Measurements from ENCODE around the gene ZC3H13.
"Not testable (repeated sequence)": the region's sequence is repeated elsewhere in the genome, so short reads cannot be mapped to it uniquely, and the experiment has no call there.

ZC3H13 gene

GRCh38 chr13:46004491-46004890, 48.1 kb downstream of the ZC3H13 start:
- FAIRE-seq (no peak), DNase-seq (ENCODE audit: insufficient read length) (no peak)
- TF ChIP-seq POLR2A (IDR thresholded peaks at IDR 0.05; ENCODE audit: low read depth, low read length): no peak
- TF ChIP-seq POLR2AphosphoS5 (IDR thresholded peaks at IDR 0.05; ENCODE audit: low read depth, low read length): no peak
- no peak for TF ChIP-seq TAF1 (IDR thresholded peaks at IDR 0.05; ENCODE audit: borderline replicate concordance, low read depth, low read length)

- TF ChIP-seq TAF1 (IDR thresholded peaks at IDR 0.05; ENCODE audit: borderline replicate concordance, low read depth, low read length): no peak
- TF ChIP-seq POLR2AphosphoS5 (IDR thresholded peaks at IDR 0.05; ENCODE audit: low read depth, low read length): no peak
- no peak for TF ChIP-seq POLR2A (IDR thresholded peaks at IDR 0.05; ENCODE audit: low read depth, low read length)
- DNase-seq (ENCODE audit: insufficient read length) (no peak), FAIRE-seq (no peak)
Observed at GRCh38 chr13:45996631-45997030, 55.9 kb downstream of the ZC3H13 start.

GRCh38 chr13:45995245-45995644, 57.3 kb downstream of the ZC3H13 start:
- FAIRE-seq (no peak), DNase-seq (ENCODE audit: insufficient read length) (no peak)
- TF ChIP-seq POLR2A (IDR thresholded peaks at IDR 0.05; ENCODE audit: low read depth, low read length) (no peak), POLR2AphosphoS5 (IDR thresholded peaks at IDR 0.05; ENCODE audit: low read depth, low read length) (no peak), TAF1 (IDR thresholded peaks at IDR 0.05; ENCODE audit: borderline replicate concordance, low read depth, low read length) (no peak)

- no peak for FAIRE-seq
- TF ChIP-seq TAF1 (IDR thresholded peaks at IDR 0.05; ENCODE audit: borderline replicate concordance, low read depth, low read length) (no peak), POLR2A (IDR thresholded peaks at IDR 0.05; ENCODE audit: low read depth, low read length) (no peak), POLR2AphosphoS5 (IDR thresholded peaks at IDR 0.05; ENCODE audit: low read depth, low read length) (no peak)
- DNase-seq (ENCODE audit: insufficient read length): no peak
Observed at GRCh38 chr13:45994752-45995151, 57.8 kb downstream of the ZC3H13 start.

- DNase-seq (ENCODE audit: insufficient read length) (no peak), FAIRE-seq (no peak)
- TF ChIP-seq POLR2AphosphoS5 (IDR thresholded peaks at IDR 0.05; ENCODE audit: low read depth, low read length): no peak
- no peak for TF ChIP-seq POLR2A (IDR thresholded peaks at IDR 0.05; ENCODE audit: low read depth, low read length)
- no peak for TF ChIP-seq TAF1 (IDR thresholded peaks at IDR 0.05; ENCODE audit: borderline replicate concordance, low read depth, low read length)
Observed at GRCh38 chr13:45989607-45990006, 62.9 kb downstream of the ZC3H13 start.

GRCh38 chr13:45981127-45981526, 71.4 kb downstream of the ZC3H13 start:
- DNase-seq (ENCODE audit: insufficient read length); FAIRE-seq: not testable (repeated sequence)

GRCh38 chr13:45975337-45975736, 77.2 kb downstream of the ZC3H13 start:
- FAIRE-seq: no peak
- TF ChIP-seq POLR2AphosphoS5 (IDR thresholded peaks at IDR 0.05; ENCODE audit: low read depth, low read length) (no peak), POLR2A (IDR thresholded peaks at IDR 0.05; ENCODE audit: low read depth, low read length) (no peak), TAF1 (IDR thresholded peaks at IDR 0.05; ENCODE audit: borderline replicate concordance, low read depth, low read length) (no peak)
- DNase-seq (ENCODE audit: insufficient read length): no peak

- TF ChIP-seq POLR2AphosphoS5 (IDR thresholded peaks at IDR 0.05; ENCODE audit: low read depth, low read length) (no peak), POLR2A (IDR thresholded peaks at IDR 0.05; ENCODE audit: low read depth, low read length) (no peak), TAF1 (IDR thresholded peaks at IDR 0.05; ENCODE audit: borderline replicate concordance, low read depth, low read length) (no peak)
- FAIRE-seq: no peak
- no peak for DNase-seq (ENCODE audit: insufficient read length)
Observed at GRCh38 chr13:45974500-45974899, 78.0 kb downstream of the ZC3H13 start.

GRCh38 chr13:45967589-45967988, 85.0 kb downstream of the ZC3H13 start:
- DNase-seq (ENCODE audit: insufficient read length) (no peak), FAIRE-seq (no peak)
- TF ChIP-seq POLR2A (IDR thresholded peaks at IDR 0.05; ENCODE audit: low read depth, low read length) (no peak), TAF1 (IDR thresholded peaks at IDR 0.05; ENCODE audit: borderline replicate concordance, low read depth, low read length) (no peak), POLR2AphosphoS5 (IDR thresholded peaks at IDR 0.05; ENCODE audit: low read depth, low read length) (no peak)

- DNase-seq (ENCODE audit: insufficient read length) (no peak), FAIRE-seq (peak; percentile 24)
- TF ChIP-seq POLR2A (IDR thresholded peaks at IDR 0.05; ENCODE audit: low read depth, low read length) (no peak), TAF1 (IDR thresholded peaks at IDR 0.05; ENCODE audit: borderline replicate concordance, low read depth, low read length) (no peak), POLR2AphosphoS5 (IDR thresholded peaks at IDR 0.05; ENCODE audit: low read depth, low read length) (no peak)
Observed at GRCh38 chr13:45966715-45967114, 85.8 kb downstream of the ZC3H13 start.

GRCh38 chr13:45961468-45961867, 91.1 kb downstream of the ZC3H13 start:
- FAIRE-seq (no peak), DNase-seq (ENCODE audit: insufficient read length) (no peak)

GRCh38 chr13:45954836-45955800, 97.4 kb downstream of the ZC3H13 start:
- DNase-seq (ENCODE audit: insufficient read length) (no peak), FAIRE-seq (no peak)
- TF ChIP-seq POLR2A (IDR thresholded peaks at IDR 0.05; ENCODE audit: low read depth, low read length) (no peak), TAF1 (IDR thresholded peaks at IDR 0.05; ENCODE audit: borderline replicate concordance, low read depth, low read length) (no peak), POLR2AphosphoS5 (IDR thresholded peaks at IDR 0.05; ENCODE audit: low read depth, low read length) (no peak)

More at GRCh38 chr13:45961468-45961867, 91.1 kb downstream of the ZC3H13 start:
- TF ChIP-seq POLR2A (IDR thresholded peaks at IDR 0.05; ENCODE audit: low read depth, low read length) (no peak), POLR2AphosphoS5 (IDR thresholded peaks at IDR 0.05; ENCODE audit: low read depth, low read length) (no peak), TAF1 (IDR thresholded peaks at IDR 0.05; ENCODE audit: borderline replicate concordance, low read depth, low read length) (no peak)

Measured in GM12892 (cell line).